Panc1 (cell line): Measurements from ENCODE around the gene EFNA5. TPM values are rescaled to one million over a fixed set of nuclear protein-coding genes. Genes with fewer than 3 reads are reported as not detected.

Source experiments
- ATAC-seq: fragments of 200-7000 bp; cut with Tn5 transposase; 2 replicates; pipeline ENCODE4 v1.9.1; 2020; ENCODE audit warnings: mild to moderate bottlenecking, moderate library complexity
- BruUV-seq: library from RNA; stranded (reverse); fragments of 400-500 nt; replicated peaks from 2 replicates; lab custom pipeline; 2021; lab: Mats Ljungman, UMichigan
- CTCF ChIA-PET: fragments of 300-600 bp; sonication (Branson Sonifier 250); formaldehyde crosslinking; loops from one replicate; lab custom pipeline; 2022; ENCODE audit warnings: antibody characterized with exemption; lab: Charles Lee
- POLR2A ChIA-PET: fragments of 300-600 bp; sonication (Branson Sonifier 250); formaldehyde crosslinking; loops from one replicate; lab custom pipeline; 2022; ENCODE audit warnings: antibody characterized with exemption; lab: Charles Lee
- DNase-seq: peaks from one replicate; pipeline ENCODE4 v3.0.0-alpha.2; 2010; ENCODE audit warnings: low read depth, low spot score
- H3K27ac ChIP-seq: 2 replicates; pipeline ENCODE4 v1.5.1; 2011; ENCODE audit warnings: mild to moderate bottlenecking, low read length, inconsistent platforms
- H3K27me3 ChIP-seq: fragments of 200-500 bp; sonication (Bioruptor generic); 2 replicates; pipeline ENCODE4 v1.6.0; 2014; ENCODE audit warnings: low read length, inconsistent platforms; ENCODE audit not compliant: control insufficient read depth, insufficient read depth
- H3K36me3 ChIP-seq: fragments of 200-500 bp; sonication (Bioruptor generic); 2 replicates; pipeline ENCODE4 v1.5.1; 2014; ENCODE audit warnings: inconsistent platforms, mild to moderate bottlenecking, low read length, moderate library complexity; ENCODE audit not compliant: control insufficient read depth, insufficient read depth
- H3K4me1 ChIP-seq: 2 replicates; pipeline ENCODE4 v1.5.1; 2011; ENCODE audit warnings: inconsistent platforms, mild to moderate bottlenecking, low read length, moderate library complexity; ENCODE audit not compliant: control insufficient read depth, insufficient read depth
- H3K4me3 ChIP-seq, 2 experiments: 2 replicates each; pipeline ENCODE4 v1.5.1; 2011 to 2012; ENCODE audit warnings: low read depth in 2 of 2, low read length in 2 of 2, mild to moderate bottlenecking in 2 of 2, inconsistent platforms in 1 of 2, moderate library complexity in 1 of 2
- H3K9me3 ChIP-seq: fragments of 200-500 bp; sonication (Bioruptor generic); 2 replicates; pipeline ENCODE4 v1.5.1; 2014; ENCODE audit warnings: low read depth, mild to moderate bottlenecking, inconsistent platforms, low read length, moderate library complexity; ENCODE audit not compliant: control insufficient read depth, insufficient read depth
- CTCF ChIP-seq: fragments of 450-650 bp; IDR thresholded peaks from 2 replicates; pipeline ENCODE4 v1.5.1; 2017; ENCODE audit warnings: mild to moderate bottlenecking
- POLR2AphosphoS5 ChIP-seq: IDR thresholded peaks from 2 replicates; pipeline ENCODE4 v1.6.1; 2012; ENCODE audit warnings: mild to moderate bottlenecking, low read depth, low read length, moderate library complexity
- REST ChIP-seq, 2 experiments: IDR thresholded peaks; 2 replicates each; pipeline ENCODE4 v1.6.1; 2011 to 2012; ENCODE audit warnings: low read depth in 2 of 2, control low read depth in 1 of 2, low read length in 1 of 2, mild to moderate bottlenecking in 1 of 2, moderate library complexity in 1 of 2; ENCODE audit not compliant: insufficient read depth in 1 of 2
- SIN3A ChIP-seq: IDR thresholded peaks from 2 replicates; pipeline ENCODE4 v1.6.1; 2012; ENCODE audit warnings: low read depth, mild to moderate bottlenecking, low read length, moderate library complexity, borderline replicate concordance; ENCODE audit not compliant: insufficient read depth
- TCF7L2 ChIP-seq: IDR thresholded peaks from 2 replicates; pipeline ENCODE4 v1.6.1; 2011; ENCODE audit warnings: mild to moderate bottlenecking, low read depth, low read length, inconsistent platforms
- in situ Hi-C: cut with HindIII; loops from 2 replicates; pipeline ENCODE4 v1.10.0; 2016; ENCODE audit warnings: low sequenced_read_pairs, low pct_unique_long_range_greater_than_20kb
- intact Hi-C: fragments of 100-400 bp; cut with micrococcal nuclease; formaldehyde crosslinking; loops from one replicate; pipeline ENCODE4 v1.10.0; 2022; ENCODE audit not compliant: unreplicated experiment
- total RNA-seq: library from RNA; stranded (reverse); gene quantifications from one replicate; pipeline ENCODE4 v1.2.1, GENCODE V29; 2021; ENCODE audit not compliant: unreplicated experiment

Gene EFNA5
- total RNA-seq, 1 experiment from 2014 or later = 30.5 TPM

GRCh38 chr5:107704681-107705401, 34.1 kb upstream of the EFNA5 start:
- Histone ChIP-seq H3K4me3 (no peak overlapping the region), H3K9me3 (peaks cover 4% of the 10 kb centered on the region; the same call in 1 of the 2 replicates), H3K4me1 (no peaks in the 10 kb centered on the region), H3K36me3 (no peaks in the 10 kb centered on the region), H3K27me3 (no peaks in the 10 kb centered on the region; the same call in 1 of the 2 replicates), H3K27ac (no peak overlapping the region)
- intact Hi-C loops = no loop called here
- DNase-seq (no peak), ATAC-seq (no peak)
- in situ Hi-C loops = no loop called here
- no peak for TF ChIP-seq CTCF
- no peak for TF ChIP-seq POLR2AphosphoS5
- no peak for TF ChIP-seq REST (IDR thresholded peaks at IDR 0.05; ENCODE audit: insufficient read depth in 1 of 2, low read depth in 2 of 2, low read length in 1 of 2)
- no peak for TF ChIP-seq TCF7L2
- no peak for TF ChIP-seq SIN3A
- CTCF ChIA-PET = no interaction called here
- POLR2A ChIA-PET = no interaction called here
- no TSS peak for BruUV-seq

- ChIA-PET POLR2A (no interaction called here), CTCF (no interaction called here)
- in situ Hi-C loops (no loop called here), intact Hi-C loops (no loop called here)
- no peak for TF ChIP-seq REST (IDR thresholded peaks at IDR 0.05; ENCODE audit: insufficient read depth in 1 of 2, low read depth in 2 of 2, low read length in 1 of 2)
- no peak for TF ChIP-seq POLR2AphosphoS5
- TF ChIP-seq CTCF = no peak
- no peak for TF ChIP-seq SIN3A
- TF ChIP-seq TCF7L2 = no peak
- no TSS peak for BruUV-seq
- Histone ChIP-seq H3K4me3 (no peak overlapping the region), H3K27me3 (no peaks in the 10 kb centered on the region; the same call in 1 of the 2 replicates), H3K36me3 (no peaks in the 10 kb centered on the region), H3K27ac (no peak overlapping the region), H3K4me1 (no peaks in the 10 kb centered on the region), H3K9me3 (no peaks in the 10 kb centered on the region)
- ATAC-seq (no peak), DNase-seq (no peak)
Measured at GRCh38 chr5:107700481-107700880, 29.7 kb upstream of the EFNA5 start.
